Measurements from ENCODE around the gene SLC4A11.
"Not testable (repeated sequence)": the region's sequence is repeated elsewhere in the genome, so short reads cannot be mapped to it uniquely, and the experiment has no call there.

The SLC4A11 gene

DNA sequence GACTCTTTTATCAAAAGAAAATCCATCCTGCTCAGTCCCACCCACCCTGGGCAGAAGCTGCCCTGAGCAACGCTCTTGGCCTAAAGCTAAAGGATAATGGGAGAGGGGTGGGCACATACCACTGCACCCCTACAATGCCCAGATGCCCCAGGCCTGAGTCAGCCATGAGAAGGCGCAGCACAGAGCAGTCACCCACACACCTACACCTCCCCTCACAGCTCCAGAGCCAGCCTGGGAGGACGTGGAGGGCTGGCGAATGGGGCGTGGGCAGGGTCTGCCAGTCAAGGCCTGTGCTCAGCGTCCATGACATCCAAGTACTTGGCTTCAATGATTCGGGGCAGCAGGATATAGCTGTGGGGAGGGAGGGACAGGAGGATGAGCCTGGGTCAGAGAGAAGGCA, 11.5 kb downstream of the SLC4A11 start:
- DNase-seq: no peak

DNA sequence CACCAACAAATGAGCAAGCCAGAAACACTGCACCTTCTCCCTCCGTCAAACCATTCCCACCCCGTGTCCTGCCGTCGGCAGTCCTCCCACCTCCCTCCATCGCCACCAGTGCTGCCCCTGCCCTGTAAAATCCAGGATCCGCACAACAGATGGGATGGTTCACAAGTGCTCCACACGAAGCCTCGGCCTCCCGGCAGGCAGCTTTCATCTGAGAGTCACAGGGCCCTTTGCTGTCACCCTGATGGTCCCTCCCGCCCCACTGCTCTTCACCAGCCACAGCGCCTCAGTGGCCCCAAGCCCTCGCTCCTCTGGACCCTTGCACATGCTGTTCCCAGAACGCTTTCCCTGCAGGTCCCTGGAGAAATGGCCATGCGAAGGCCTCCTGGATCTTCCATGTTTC, 12.1 kb downstream of the SLC4A11 start:
- DNase-seq: no peak

DNA sequence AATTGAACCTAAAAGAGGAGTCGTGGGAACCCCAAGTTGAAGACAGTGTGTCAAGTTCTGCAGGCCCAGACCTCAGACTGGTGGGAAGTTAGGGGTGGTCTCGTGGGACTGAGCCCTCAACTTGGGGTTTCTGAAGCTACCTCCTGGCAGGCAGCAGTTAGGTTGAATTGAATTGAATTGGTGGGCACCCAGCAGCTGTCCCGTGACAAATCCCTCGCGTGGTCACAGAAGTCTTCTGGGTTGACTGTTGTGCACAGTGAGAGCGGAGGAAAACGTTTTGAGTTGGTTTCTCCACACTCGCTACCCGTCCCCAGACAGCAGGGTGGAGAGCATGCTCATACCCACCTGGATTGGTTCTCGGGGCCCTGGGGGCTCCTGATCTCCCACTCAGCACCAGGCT, 12.9 kb downstream of the SLC4A11 start:
- no peak for DNase-seq

DNA sequence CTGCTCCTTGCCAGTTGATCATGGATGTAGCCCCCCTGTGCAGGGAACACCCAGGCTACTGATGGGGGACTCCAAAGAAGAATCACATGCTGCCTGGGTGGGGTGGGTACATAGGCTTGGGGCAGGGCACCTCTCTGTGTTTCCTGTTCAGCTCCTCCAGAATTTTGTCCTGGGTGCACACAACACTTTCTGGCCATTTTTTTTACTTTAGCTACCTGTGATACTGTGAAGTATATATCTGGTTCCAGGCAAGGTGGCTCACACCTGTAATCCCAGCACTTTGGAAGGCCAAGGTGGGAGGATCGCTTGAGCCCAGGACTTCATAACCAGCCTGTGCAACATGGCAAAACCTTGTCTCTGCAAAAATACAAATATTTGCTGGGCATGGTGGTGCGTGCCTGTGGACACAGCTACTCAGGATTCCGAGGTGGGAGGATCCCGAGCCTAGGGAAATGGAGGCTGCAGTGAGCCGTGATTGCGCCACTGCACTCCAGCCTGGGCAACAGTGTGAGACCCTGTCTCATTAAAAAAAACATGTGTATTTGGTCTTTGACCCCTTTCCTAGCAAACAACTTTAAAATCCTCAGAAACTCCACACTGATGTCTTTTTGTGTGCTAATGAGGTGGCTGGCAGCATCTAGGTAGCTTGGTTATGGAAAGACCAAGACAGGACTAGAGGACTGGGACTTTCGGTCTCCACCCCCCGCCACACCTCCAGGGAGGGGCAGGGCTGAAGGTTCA, 14.1 kb downstream of the SLC4A11 start:
- no peak for DNase-seq

DNA sequence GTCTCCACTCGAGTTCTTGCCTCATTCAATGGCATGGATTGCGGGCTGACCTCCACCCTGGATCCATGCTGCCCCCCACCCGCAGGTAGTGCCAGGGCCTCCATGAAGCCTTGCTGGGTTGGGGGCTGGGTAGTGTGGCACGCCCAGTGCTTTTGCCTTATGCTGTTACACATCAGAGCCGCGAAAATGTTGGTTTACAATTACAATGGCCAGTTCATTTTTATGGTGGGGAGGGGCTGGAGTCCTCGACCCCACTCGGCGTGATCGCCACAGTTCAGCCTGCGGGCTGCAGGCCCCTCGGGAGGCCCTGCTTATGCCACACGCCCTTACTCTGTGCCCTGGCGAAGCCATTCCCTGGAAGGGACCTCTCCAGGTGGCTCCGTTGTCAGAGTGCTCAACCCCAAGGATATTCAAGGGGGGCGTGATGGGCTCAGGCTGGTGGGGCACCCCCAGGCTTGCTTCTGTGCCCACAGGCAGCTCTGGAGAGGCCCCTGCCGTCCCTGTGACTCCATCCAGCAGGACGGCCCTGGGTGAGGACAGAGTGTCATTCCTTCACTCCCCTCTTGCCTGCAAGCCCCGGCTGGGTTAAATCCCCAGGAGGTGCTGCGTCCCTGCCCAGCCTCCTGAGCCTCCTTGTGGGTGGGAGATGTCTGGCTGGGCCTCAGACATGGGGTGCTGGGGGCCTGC, 14.9 kb downstream of the SLC4A11 start:
- no peak for DNase-seq

DNA sequence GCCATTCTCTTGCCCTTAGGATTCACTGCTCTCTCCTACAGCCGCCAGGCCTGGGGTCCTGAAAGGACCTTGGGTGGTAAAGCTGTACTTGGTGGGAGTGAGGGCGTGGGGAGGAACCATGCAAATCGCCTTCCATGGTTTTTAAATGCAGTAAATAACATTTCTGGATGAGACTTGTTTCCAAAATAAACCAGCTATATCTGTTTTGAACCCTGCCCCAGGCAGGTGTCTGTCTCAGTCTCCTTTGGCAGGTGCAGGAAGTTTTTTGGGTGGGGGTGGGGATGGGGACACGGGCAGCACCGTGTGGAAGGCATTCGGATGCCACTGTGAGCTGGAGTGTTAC, 15.4 kb downstream of the SLC4A11 start:
- DNase-seq: no peak

DNA sequence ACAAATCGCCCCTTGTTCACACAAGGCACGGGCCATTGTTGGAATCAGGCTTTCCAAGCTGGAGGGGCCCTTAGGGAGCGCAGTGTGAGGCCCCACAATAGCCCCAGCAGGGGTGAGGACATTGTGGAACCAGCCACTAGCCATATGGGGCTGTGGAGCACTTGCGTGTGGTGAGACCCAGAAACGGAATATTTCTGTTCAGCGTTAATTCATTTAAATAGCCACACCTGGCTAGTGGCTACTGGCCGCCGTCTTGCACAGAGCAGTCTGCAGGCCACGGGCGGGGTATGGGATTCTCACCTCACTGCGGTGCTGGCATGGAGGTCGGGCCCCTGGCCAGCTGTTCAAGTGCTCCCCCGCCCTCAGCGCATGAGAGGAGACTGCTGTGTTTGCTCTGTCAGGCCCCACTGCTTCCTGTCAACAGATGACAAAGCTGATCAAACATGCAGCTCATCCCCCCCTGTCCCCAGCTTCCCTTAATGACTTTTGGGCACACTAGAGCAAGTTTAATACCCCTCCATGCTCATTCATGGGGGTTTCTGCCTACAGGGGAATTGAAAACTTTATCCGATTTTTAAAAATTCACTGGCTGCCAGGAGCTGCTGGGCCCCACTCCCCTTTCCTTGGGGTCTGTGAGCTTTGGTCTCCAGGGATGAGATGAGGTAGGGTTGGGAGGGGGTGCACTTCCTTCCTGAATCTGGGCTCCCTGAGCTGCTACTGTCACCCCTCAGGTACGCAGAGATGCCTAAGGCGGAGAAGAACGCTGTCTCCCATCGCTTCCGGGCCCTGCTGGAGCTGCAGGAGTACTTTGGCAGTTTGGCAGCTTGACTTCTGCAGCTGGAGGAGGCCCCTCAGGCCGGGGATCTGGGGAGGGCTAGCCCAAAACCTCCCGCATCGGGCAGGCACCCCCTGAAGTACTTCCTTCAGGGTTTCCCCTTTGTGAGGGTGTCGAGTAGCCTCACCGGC, 16.1 kb downstream of the SLC4A11 start:
- DNase-seq: no peak

DNA sequence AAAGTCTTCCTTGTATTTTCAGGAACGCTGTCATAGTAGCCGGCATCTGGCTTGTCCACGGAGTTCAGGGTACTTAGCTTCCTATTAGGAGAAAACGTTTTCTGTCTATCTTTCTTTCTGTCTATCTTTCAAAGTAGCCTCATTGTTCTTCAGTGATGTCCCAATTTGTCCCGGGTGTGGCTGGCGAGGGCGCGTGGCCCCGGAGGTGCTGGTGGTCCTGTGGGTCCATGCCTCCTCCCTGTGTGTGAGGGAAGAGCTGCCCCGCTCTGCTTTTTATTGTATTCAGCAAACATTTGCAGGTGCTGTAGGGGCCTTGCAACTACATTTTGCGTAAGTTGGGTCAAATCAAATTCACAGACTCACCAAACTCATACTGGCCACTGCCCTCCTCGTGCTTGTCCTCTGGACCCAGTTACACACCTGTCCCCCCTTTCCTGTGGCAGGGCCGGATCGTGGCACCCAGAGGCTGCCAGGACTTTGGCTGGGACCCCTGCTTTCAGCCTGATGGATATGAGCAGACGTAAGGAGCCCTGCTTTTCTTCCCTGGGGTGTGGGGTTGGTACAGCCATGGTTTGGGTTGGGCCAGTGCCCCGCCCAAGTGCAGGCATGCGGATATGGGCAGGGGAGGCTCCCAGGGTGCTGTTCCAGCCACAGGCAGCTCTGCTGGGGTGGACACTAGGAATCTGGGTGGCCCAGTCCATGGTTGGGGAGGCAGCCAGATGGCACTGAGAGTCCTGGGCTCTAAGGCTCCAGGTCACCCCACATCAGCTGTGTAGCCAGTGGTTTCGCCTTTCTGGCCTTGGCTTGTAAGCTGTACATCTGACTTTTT, 17.4 kb downstream of the SLC4A11 start:
- DNase-seq: no peak

DNA sequence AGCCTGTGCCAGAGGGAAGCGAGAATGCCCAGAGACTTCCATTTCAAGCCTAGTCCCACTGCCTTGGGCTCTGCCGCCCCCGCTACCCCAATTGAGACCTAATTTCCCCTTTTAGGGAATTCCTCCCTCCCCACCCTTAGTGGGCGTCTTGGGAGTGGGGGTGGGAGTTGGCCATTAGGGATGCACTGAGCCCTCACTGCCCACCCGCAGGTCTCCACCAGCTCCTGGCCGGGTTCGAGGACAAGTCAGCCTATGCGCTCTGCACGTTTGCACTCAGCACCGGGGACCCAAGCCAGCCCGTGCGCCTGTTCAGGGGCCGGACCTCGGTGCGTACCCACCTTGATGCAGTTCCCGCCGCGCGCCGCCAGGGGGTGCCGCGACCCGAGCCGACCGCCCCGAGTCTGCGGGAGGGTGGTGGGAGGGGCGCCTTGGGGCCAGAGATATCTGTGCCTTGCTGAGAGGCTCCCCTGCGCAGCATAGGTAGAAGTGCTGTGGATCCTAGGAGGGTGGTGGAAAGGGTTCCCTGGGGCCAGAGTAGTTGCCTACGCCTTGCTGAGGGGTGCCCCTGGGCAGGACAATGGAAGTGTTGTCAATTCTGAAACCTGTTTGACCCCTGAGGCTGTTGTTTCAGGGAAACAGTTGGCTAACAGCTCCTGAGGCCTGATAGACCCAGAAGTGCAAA, 20.5 kb downstream of the SLC4A11 start:
- DNase-seq: peak; percentile 73

DNA sequence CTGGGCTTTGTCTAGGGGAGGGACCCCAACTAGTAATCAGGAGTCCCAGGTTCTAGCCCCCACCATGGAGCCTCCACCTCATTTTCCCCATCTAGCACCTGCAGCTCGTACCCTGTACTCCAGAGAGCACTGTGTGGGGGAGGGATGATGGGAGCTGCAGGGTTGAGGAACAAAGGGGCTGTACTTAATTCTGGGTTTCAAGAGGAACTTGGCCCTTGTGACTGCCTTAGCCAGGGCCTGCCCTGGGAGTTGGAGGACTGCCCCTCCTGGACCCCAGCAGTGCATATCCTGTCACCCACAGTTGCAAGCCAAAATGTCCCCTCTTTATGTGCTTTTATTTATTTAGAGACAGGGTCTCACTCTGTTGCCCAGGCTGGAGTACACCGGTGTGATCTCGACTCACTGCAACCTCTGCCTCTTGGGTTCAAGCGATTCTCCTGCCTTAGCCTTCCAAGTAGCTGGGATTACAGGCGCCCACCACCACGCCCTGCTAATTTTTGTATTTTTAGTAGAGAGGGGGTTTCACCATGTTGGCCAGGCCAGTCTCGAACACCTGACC, 23.6 kb downstream of the SLC4A11 start:
- DNase-seq: not testable (repeated sequence)

DNA sequence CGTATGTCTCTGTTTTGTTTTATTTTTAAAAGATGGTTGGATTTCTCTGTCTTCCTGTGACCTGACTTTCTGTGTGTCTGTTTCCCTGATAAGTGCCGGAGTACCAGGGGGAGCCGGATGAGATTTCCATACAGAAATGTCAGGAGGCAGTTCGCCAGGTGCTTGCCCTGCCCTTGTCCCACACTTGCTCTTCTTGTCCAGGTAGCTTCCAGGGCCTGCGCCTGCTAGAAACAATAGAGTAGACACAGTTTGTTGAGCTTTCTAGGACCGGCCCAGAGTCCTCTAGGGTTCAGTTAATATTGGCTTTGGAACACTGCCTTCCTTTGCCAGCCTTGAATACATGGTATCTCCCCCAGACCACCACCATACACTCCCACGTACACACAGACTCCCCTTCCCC, 25.8 kb downstream of the SLC4A11 start:
- no peak for DNase-seq

DNA sequence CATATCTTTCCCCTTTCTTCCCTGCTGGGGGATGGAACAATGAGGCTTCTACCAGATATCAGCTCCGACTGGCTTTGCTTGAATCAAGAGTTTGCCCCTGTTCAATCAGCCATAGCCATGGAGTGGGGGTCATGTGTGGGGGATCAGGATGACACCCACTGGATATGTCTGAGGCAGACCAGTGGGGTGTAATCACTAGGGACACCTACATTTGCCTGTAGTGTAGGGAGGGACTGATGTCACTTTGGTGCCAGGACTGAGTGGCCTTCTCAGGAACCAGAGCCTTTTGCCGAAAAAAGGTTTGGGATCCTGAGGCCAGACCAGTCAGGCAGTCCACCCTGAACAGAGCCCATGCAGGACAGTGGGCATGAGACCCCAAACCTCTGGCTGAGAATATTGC, 28.6 kb downstream of the SLC4A11 start:
- DNase-seq: no peak

DNA sequence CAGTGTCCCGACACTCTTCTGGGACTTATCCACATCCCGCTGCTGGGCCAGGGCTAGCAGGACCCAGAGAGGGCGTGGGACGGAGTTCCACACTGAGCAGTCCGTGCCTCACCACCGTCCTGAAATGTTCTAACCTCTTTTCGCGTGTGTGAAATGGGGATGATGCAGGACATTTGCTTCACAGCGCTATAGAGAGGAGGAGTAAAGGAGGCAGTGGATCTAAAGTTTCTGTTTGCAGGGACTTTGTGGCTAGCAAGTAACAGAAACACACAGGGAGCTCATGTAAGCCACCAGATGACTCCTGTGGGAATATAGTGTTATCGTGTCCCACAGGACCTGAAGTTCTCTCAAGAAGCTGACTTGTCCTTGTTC, 29.1 kb downstream of the SLC4A11 start:
- DNase-seq: no peak

DNA sequence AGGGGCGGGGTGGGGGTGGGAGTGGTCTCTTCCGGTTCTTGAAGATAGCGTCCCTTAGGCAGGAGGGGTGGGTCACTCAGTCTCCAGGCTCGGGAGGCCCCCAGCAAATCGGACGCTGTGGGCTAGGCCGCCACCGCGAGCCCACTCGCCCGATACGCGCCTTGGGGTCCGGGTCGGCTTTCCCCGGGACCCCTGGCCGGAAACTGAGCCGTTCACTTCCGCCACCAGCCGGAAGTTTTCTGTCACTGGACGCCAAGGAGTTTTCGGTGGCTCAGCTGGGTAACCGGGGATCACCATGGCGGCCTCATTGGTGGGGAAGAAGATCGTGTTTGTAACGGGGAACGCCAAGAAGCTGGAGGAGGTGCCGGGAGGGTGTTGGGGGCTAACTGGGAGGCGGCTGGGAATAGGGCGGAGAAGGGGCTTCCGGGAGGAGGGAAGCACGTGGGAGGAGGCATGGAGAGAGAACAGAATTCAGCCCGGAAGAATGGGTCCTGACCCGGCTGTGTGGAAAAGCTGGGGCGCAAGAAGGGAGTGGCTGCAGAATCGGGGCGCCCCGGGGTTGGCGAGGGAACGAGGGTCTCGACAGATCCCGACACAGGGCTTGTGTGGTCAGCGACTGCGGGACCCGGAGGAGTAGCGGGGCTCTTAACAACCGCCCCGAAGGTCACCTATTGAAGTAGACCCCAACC, 29.6 kb downstream of the SLC4A11 start, which contains the start of gene ITPA:
Gene ITPA (plus strand): TSS at position 242 of the 689 bp plus-strand sequence. CDS start 54 bp downstream, at position 296.
- DNase-seq: peak; percentile 88

DNA sequence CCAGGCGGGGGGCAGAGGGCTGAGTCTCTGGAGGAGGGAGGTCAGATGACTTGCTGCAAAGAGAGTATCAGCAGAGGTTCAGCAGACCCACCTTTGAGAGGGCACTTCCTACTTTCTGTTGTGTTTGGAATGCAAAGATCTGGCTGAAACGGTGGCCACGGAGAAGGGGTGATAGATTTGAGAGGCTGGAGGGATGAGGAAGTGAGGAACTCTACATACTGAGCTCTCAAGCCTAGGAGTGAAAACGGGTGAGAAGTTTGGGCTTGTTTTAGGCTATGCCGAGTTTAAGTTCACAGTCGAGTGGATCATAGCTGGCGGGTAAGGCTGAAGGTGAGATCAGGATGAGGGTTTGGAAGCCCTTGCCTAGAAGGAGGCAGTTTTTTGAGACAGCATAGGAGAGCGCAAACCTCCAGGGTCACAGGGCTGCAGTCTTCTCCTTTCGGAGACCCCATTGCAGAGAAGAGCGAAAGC, 30.2 kb downstream of the SLC4A11 start:
- DNase-seq: no peak

DNA sequence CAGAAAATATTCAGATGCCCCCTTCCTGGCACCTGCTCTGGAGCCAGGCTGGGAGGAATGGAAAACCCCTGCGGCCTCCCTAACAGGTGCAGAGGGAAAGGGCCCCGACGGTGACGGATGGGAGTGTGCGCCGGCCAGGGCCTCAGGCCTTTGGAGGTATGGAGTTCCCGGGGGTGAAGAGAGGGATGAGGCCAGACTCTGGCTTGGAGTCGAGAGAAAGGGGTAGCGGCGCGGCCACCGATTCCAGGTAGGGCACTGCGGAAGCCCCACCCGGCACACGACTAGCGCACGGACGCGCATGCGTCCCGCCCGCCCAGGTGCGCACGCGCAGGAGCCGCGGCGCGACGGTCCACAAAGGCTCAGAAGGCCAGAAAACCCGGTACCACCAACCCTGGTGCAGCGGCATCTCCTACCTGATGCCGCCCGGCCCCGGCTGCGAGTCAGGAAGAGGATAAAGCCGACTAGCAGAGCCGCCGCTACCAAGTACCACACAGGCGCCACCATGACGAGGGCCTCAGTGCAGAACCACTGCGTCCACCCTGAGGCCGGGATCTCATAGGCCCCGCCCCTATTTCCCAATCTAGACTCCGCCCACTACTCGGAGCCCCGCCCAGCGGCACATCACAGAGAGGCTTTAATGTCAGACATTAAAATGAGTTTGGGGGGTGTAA, 34.7 kb downstream of the SLC4A11 start, which contains the start of gene DDRGK1:
Gene DDRGK1 (minus strand): TSS at position 559 of the 671 bp plus-strand sequence. CDS start 55 bp downstream, at position 504.
- DNase-seq: peak; percentile 97

DNA sequence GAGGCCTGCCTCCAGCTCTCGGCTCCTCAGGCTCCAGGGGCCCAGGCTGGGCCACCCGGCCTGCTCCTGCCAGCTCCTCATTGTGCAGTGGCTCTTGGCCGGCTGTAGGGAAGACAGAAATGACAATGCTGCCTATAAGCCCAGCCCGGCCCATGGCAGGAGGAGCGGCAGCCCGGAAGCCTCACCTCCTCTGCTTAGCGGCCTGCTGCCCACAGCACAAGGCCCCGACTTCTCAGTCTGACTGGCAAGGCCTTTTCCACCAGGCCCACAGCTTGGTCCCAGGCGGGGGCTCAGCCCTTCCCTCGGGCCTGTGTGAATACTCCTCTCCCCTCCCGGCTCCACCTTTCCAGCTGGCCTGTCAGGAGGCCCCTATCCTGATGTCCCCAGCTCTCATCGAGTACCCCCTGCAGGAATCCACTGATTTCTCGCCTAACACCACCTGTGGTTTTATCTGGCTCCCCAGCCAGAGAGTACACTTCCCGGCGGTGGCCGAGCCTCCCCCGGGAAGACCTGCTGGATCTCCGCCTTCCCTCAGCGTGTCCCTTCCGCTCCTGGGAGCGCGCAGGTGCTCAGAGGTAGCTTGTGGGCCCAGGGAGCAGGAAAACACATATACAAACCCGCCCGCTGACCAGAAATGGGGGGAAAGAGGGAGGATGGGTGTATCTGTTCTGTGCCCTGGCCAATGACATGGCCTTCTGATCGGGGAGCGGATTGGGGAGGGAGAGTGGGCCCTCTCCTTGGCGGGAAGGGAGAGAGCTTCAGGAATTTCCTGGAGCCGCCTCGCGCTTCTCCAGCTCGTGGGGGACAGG, 35.5 kb downstream of the SLC4A11 start:
- peak; percentile 39 for DNase-seq

DNA sequence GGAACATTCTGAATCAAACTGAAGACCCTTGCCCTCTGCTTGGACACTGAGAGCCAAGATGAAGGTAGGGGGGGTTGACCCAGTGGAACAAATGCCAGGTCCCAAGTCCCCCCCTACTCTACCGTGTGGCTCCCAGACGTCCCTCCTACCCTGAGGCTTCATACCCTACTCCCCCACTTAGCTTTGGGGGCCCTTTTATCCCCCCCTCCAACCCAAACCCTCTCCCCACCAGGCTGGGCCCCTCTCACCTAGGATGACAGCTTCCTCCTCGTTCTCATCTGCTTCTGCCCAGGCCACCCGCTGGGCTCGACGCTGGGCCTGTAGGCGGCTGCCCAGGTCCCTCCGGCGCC, 36.0 kb downstream of the SLC4A11 start:
- DNase-seq: no peak

Measured in retina (tissue), 1 donor.